ENCODE measurements around the gene NR0B1. TPM values are rescaled to one million over a fixed set of nuclear protein-coding genes. Genes with fewer than 3 reads are reported as not detected.

NR0B1 gene
- total and polyA plus RNA-seq, 2 experiments from 2014 or later = 0.26 to 0.45 TPM

DNA sequence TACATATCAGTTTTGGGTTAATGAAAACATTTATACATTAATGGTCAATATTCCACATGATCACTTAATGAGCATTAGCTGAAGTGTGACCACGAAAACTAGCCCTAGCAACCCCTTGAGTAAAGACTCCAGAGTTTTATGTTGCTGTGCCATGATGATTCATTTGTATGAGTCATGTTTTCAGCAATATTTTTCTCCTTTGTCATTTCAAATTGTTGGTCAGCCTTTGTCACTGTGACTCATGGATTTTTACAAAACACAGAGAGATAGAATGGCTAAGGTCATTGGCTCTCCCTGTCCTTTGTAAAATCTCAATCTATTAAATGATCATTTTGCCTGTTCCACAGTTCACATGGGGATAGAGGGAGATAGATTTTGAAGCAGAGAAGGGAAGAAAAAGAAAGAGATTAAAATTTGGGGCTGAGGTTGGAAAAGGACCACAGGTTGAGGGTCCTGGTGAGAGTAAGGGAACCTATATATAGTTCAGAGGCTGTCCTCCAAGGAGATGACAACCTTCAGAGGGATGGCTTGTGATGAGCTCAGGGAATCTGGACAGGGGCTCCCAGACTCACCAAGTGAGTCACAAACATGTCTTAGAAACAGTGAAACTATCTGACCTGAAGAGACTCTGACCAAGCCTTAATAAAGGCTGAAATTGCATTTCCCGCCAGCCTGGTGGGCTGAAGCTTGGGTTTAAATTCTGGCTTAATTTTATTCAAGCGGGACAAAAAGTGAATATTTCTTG is 25.6 kb downstream of the NR0B1 start:
- H3K27me3 ChIP-seq (ENCODE audit: insufficient read depth) = no peaks in the 10 kb centered on the region
- H3K4me3 Mint-ChIP-seq = no peak overlapping the region
- H3K4me2 ChIP-seq = no peak overlapping the region
- no peaks in the 10 kb centered on the region for H3K36me3 Mint-ChIP-seq (ENCODE audit: low read depth)
- H3K36me3 ChIP-seq (ENCODE audit: insufficient read depth) = no peaks in the 10 kb centered on the region
- ATAC-seq (no peak), DNase-seq (ENCODE audit: low spot score) (peak; percentile 8)
- no peaks in the 10 kb centered on the region for H3K4me1 ChIP-seq (ENCODE audit: insufficient read depth)
- no peak overlapping the region for H3K27ac Mint-ChIP-seq
- H2AFZ ChIP-seq = no peak overlapping the region
- no peak for TF ChIP-seq EZH2phosphoT487 (IDR thresholded peaks at IDR 0.05; ENCODE audit: unreplicated experiment)
- TF ChIP-seq, protein P1, sequence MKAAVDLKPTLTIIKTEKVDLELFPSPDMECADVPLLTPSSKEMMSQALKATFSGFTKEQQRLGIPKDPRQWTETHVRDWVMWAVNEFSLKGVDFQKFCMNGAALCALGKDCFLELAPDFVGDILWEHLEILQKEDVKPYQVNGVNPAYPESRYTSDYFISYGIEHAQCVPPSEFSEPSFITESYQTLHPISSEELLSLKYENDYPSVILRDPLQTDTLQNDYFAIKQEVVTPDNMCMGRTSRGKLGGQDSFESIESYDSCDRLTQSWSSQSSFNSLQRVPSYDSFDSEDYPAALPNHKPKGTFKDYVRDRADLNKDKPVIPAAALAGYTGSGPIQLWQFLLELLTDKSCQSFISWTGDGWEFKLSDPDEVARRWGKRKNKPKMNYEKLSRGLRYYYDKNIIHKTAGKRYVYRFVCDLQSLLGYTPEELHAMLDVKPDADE (IDR thresholded peaks at IDR 0.05) = no peak
- TF ChIP-seq POLR2AphosphoS5 (IDR thresholded peaks at IDR 0.05; ENCODE audit: low read depth) = no peak
- H3K27me3 Mint-ChIP-seq (ENCODE audit: insufficient read depth, low read depth, poor library complexity) = no peaks in the 10 kb centered on the region
- H3F3A ChIP-seq (replicated peaks; ENCODE audit: low read depth) = no peaks in the 10 kb centered on the region
- H3K9me3 Mint-ChIP-seq = no peaks in the 10 kb centered on the region
- no peaks in the 10 kb centered on the region for H3K79me2 ChIP-seq (replicated peaks; ENCODE audit: insufficient read depth)
- H3K27ac ChIP-seq (ENCODE audit: low read depth) = no peak overlapping the region
- no peaks in the 10 kb centered on the region for H4K20me1 ChIP-seq (replicated peaks; ENCODE audit: insufficient read depth)
- no peaks in the 10 kb centered on the region for H3K4me1 Mint-ChIP-seq
- H3K4me3 ChIP-seq = no peak overlapping the region
- H3K9me2 ChIP-seq (ENCODE audit: insufficient read depth) = no peaks in the 10 kb centered on the region

DNA sequence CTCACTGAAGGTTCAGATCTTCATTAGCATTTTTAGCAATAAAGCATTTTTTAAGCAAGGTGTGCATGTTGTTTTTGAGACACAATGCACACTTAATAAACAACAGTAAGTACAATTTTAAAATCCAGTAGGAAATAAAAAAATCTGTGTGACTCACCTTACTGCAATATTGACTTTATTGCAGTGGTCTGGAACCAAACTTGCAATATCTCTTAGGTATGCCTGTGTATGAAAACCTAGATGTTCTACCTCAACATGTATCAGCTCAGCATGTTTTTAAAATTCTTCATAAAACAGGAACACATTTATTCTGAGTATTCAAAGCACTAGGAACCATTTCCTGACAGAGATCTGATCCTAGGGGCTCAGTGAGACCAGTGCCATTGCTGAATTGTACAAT is 26.7 kb downstream of the NR0B1 start:
- no peak overlapping the region for H3K4me3 Mint-ChIP-seq
- no peaks in the 10 kb centered on the region for H3K79me2 ChIP-seq (replicated peaks; ENCODE audit: insufficient read depth)
- H3K4me3 ChIP-seq = no peak overlapping the region
- H3K27me3 ChIP-seq (ENCODE audit: insufficient read depth) = no peaks in the 10 kb centered on the region
- ATAC-seq (no peak), DNase-seq (ENCODE audit: low spot score) (no peak)
- no peaks in the 10 kb centered on the region for H3K36me3 Mint-ChIP-seq (ENCODE audit: low read depth)
- no peak overlapping the region for H3K27ac Mint-ChIP-seq
- H3K4me1 ChIP-seq (ENCODE audit: insufficient read depth) = no peaks in the 10 kb centered on the region
- TF ChIP-seq, protein P2, sequence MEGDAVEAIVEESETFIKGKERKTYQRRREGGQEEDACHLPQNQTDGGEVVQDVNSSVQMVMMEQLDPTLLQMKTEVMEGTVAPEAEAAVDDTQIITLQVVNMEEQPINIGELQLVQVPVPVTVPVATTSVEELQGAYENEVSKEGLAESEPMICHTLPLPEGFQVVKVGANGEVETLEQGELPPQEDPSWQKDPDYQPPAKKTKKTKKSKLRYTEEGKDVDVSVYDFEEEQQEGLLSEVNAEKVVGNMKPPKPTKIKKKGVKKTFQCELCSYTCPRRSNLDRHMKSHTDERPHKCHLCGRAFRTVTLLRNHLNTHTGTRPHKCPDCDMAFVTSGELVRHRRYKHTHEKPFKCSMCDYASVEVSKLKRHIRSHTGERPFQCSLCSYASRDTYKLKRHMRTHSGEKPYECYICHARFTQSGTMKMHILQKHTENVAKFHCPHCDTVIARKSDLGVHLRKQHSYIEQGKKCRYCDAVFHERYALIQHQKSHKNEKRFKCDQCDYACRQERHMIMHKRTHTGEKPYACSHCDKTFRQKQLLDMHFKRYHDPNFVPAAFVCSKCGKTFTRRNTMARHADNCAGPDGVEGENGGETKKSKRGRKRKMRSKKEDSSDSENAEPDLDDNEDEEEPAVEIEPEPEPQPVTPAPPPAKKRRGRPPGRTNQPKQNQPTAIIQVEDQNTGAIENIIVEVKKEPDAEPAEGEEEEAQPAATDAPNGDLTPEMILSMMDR (conservative IDR thresholded peaks at IDR 0.05; ENCODE audit: low read depth in 2 of 2) = no peak
- TF ChIP-seq, protein P3, sequence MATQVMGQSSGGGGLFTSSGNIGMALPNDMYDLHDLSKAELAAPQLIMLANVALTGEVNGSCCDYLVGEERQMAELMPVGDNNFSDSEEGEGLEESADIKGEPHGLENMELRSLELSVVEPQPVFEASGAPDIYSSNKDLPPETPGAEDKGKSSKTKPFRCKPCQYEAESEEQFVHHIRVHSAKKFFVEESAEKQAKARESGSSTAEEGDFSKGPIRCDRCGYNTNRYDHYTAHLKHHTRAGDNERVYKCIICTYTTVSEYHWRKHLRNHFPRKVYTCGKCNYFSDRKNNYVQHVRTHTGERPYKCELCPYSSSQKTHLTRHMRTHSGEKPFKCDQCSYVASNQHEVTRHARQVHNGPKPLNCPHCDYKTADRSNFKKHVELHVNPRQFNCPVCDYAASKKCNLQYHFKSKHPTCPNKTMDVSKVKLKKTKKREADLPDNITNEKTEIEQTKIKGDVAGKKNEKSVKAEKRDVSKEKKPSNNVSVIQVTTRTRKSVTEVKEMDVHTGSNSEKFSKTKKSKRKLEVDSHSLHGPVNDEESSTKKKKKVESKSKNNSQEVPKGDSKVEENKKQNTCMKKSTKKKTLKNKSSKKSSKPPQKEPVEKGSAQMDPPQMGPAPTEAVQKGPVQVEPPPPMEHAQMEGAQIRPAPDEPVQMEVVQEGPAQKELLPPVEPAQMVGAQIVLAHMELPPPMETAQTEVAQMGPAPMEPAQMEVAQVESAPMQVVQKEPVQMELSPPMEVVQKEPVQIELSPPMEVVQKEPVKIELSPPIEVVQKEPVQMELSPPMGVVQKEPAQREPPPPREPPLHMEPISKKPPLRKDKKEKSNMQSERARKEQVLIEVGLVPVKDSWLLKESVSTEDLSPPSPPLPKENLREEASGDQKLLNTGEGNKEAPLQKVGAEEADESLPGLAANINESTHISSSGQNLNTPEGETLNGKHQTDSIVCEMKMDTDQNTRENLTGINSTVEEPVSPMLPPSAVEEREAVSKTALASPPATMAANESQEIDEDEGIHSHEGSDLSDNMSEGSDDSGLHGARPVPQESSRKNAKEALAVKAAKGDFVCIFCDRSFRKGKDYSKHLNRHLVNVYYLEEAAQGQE (IDR thresholded peaks at IDR 0.05; ENCODE audit: unreplicated experiment) = no peak
- H4K20me1 ChIP-seq (replicated peaks; ENCODE audit: insufficient read depth) = no peaks in the 10 kb centered on the region
- no peaks in the 10 kb centered on the region for H3K36me3 ChIP-seq (ENCODE audit: insufficient read depth)
- H3K4me2 ChIP-seq = no peak overlapping the region
- no peaks in the 10 kb centered on the region for H3K9me2 ChIP-seq (ENCODE audit: insufficient read depth)
- no peak overlapping the region for H2AFZ ChIP-seq
- no peaks in the 10 kb centered on the region for H3K27me3 Mint-ChIP-seq (ENCODE audit: insufficient read depth, low read depth, poor library complexity)
- H3K27ac ChIP-seq (ENCODE audit: low read depth) = no peak overlapping the region
- no peaks in the 10 kb centered on the region for H3K9me3 Mint-ChIP-seq
- no peaks in the 10 kb centered on the region for H3F3A ChIP-seq (replicated peaks; ENCODE audit: low read depth)
- no peaks in the 10 kb centered on the region for H3K4me1 Mint-ChIP-seq

Measured in GM23338 (cell line).